GM12878 (cell line): ENCODE measurements around the gene PABPC1L.

Source experiments
- MYC ChIP-seq: IDR thresholded peaks from 2 replicates; pipeline ENCODE4 v1.6.1; 2011; ENCODE audit warnings: mild to moderate bottlenecking, low read length, moderate library complexity, inconsistent platforms; ENCODE audit not compliant: insufficient read depth, insufficient replicate concordance, insufficient read length, severe bottlenecking
- PAX5 ChIP-seq: IDR thresholded peaks from 2 replicates; pipeline ENCODE4 v1.6.1; 2011; ENCODE audit warnings: low read depth, low read length, borderline replicate concordance
- RAD21 ChIP-seq: IDR thresholded peaks from 2 replicates; pipeline ENCODE4 v1.6.1; 2011; ENCODE audit warnings: mild to moderate bottlenecking, low read depth, low read length, moderate library complexity; ENCODE audit not compliant: insufficient read depth

DNA sequence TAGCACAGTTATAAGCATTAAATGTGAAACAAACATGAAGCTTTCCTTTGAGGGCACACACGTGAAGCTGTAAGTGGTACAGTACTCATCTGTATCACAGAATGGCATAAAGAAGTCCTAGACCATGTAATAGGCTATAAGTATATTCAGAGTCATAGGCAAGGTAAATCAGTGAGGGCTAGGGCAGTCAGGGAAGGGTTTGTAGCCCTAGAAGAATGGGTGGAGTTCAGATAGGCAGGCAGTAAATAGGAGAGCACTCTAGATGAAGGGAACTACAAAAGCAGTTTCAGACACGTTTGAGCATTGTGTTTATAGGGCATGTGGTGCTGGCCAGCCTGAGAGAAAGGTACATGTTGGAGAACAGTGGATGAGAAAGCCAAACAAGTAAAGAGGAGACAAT, 14.9 kb upstream of the PABPC1L start:
- TF ChIP-seq MYC = no peak
- TF ChIP-seq PAX5 = no peak
- TF ChIP-seq RAD21 = no peak
